Liver (tissue), 9 donors: ENCODE measurements around the gene LY86. TPM values are rescaled to one million over a fixed set of nuclear protein-coding genes. Genes with fewer than 3 reads are reported as not detected.

Experiments used
- DNase-seq: peaks from one replicate; pipeline ENCODE4 v3.0.0-alpha.2; 2017; ENCODE audit warnings: low spot score
- H3K27ac ChIP-seq, 2 donors: one replicate each; pipeline ENCODE4 v1.7.0; 2013; ENCODE audit warnings: inconsistent platforms in 2 of 2, low read length in 2 of 2, control low read depth in 1 of 2, low read depth in 1 of 2, mild to moderate bottlenecking in 1 of 2
- H3K27me3 ChIP-seq, 4 donors: one replicate each; pipeline versions ENCODE4 v1.6.1 to v1.7.0; 2013; ENCODE audit warnings: low read length in 3 of 4, inconsistent platforms in 1 of 4, mild to moderate bottlenecking in 1 of 4, moderate library complexity in 1 of 4; ENCODE audit not compliant: control insufficient read depth in 4 of 4, insufficient read depth in 4 of 4
- H3K36me3 ChIP-seq, 4 donors: one replicate each; pipeline versions ENCODE4 v1.6.1 to v1.7.0; 2013; ENCODE audit warnings: low read length in 3 of 4, mild to moderate bottlenecking in 3 of 4, low read depth in 1 of 4, moderate library complexity in 1 of 4; ENCODE audit not compliant: control insufficient read depth in 4 of 4, insufficient read depth in 3 of 4
- H3K4me1 ChIP-seq, 4 donors: one replicate each; pipeline versions ENCODE4 v1.6.1 to v1.7.0; 2013; ENCODE audit warnings: low read length in 3 of 4, mild to moderate bottlenecking in 3 of 4, moderate library complexity in 1 of 4; ENCODE audit not compliant: control insufficient read depth in 4 of 4, insufficient read depth in 4 of 4
- H3K4me3 ChIP-seq, 3 donors: one replicate each; pipeline versions ENCODE4 v1.6.1 to v1.7.0; 2013; ENCODE audit warnings: low read length in 3 of 3, control low read depth in 1 of 3, low read depth in 1 of 3, mild to moderate bottlenecking in 1 of 3
- H3K9ac ChIP-seq, 2 donors: one replicate each; pipeline ENCODE4 v1.7.0; 2013; ENCODE audit warnings: low read length in 2 of 2, mild to moderate bottlenecking in 2 of 2, moderate library complexity in 2 of 2, control low read depth in 1 of 2, low read depth in 1 of 2
- H3K9me3 ChIP-seq, 4 donors: one replicate each; pipeline versions ENCODE4 v1.6.1 to v1.7.0; 2013; ENCODE audit warnings: low read length in 3 of 4; ENCODE audit not compliant: control insufficient read depth in 4 of 4
- EGR1 ChIP-seq, 2 donors: IDR thresholded peaks; 2 replicates each; pipeline ENCODE4 v1.6.1; 2016 to 2018; ENCODE audit warnings: antibody characterized with exemption in 2 of 2, low read depth in 2 of 2
- FOXA1 ChIP-seq: IDR thresholded peaks from 2 replicates; pipeline ENCODE4 v1.6.1; 2016; ENCODE audit warnings: antibody characterized with exemption
- FOXA2 ChIP-seq: IDR thresholded peaks from 2 replicates; pipeline ENCODE4 v1.6.1; 2016; ENCODE audit warnings: antibody characterized with exemption
- GABPA ChIP-seq, 2 donors: IDR thresholded peaks in 1 of 2; conservative IDR thresholded peaks in 1 of 2; 2 replicates each; pipeline ENCODE4 v1.6.1; 2016; ENCODE audit warnings: antibody characterized with exemption in 2 of 2, mild to moderate bottlenecking in 1 of 2, moderate library complexity in 1 of 2
- HNF4G ChIP-seq: IDR thresholded peaks from 2 replicates; pipeline ENCODE4 v1.6.1; 2016; ENCODE audit warnings: antibody characterized with exemption
- JUND ChIP-seq, 2 donors: IDR thresholded peaks; 2 replicates each; pipeline ENCODE4 v1.6.1; 2016; ENCODE audit warnings: antibody characterized with exemption in 2 of 2
- NR2F2 ChIP-seq: IDR thresholded peaks from 2 replicates; pipeline ENCODE4 v1.6.1; 2016; ENCODE audit warnings: antibody characterized with exemption
- RAD21 ChIP-seq, 2 donors: IDR thresholded peaks; 2 replicates each; pipeline ENCODE4 v1.6.1; 2016; ENCODE audit warnings: antibody characterized with exemption in 2 of 2, mild to moderate bottlenecking in 2 of 2
- RXRA ChIP-seq, 2 donors: IDR thresholded peaks; 2 replicates each; pipeline ENCODE4 v1.6.1; 2017 to 2018; ENCODE audit warnings: antibody characterized with exemption in 2 of 2, mild to moderate bottlenecking in 1 of 2
- SP1 ChIP-seq: IDR thresholded peaks from 2 replicates; pipeline ENCODE4 v1.6.1; 2018; ENCODE audit warnings: antibody characterized with exemption, mild to moderate bottlenecking
- TAF1 ChIP-seq: conservative IDR thresholded peaks from 2 replicates; pipeline ENCODE4 v1.6.1; 2016; ENCODE audit warnings: antibody characterized with exemption, mild to moderate bottlenecking
- YY1 ChIP-seq: IDR thresholded peaks from 2 replicates; pipeline ENCODE4 v1.6.1; 2016; ENCODE audit warnings: antibody characterized with exemption, mild to moderate bottlenecking
- WGBS: extraction: QIAGEN DNeasy Blood & Tissue Kit; methylation state at CpG from one replicate; pipeline ENCODE4 v1.1.7; 2013; 5-methylcytosine and 5-hydroxymethylcytosine counted together
- polyA plus RNA-seq, 2 donors: library from polyadenylated mRNA; stranded (reverse) in 1 of 2; unstranded in 1 of 2; fragments of 200-250 nt in 1 of 2; fragments of >200 nt in 1 of 2; fragmentation: Nextera tagmentation in 1 of 2; extraction: Ambion mirVana in 1 of 2; gene quantifications; one replicate each; pipeline versions ENCODE4 v1.2.1 to v1.2.3, GENCODE V29; 2013 to 2015
- total RNA-seq, 2 donors: library from RNA; depleted of rRNA; stranded (reverse); fragments of >200 nt; gene quantifications; one replicate each; pipeline ENCODE4 v1.2.3, GENCODE V29; 2014
- TF ChIP-seq, protein P1 (sequence below): fragments of 150-350 bp; IDR thresholded peaks from 2 replicates; pipeline ENCODE4 v1.5.1; 2017; ENCODE audit warnings: improper control_type of control experiment, low read depth, low read length; ENCODE audit not compliant: missing input control
- TF ChIP-seq, protein P2 (sequence below): IDR thresholded peaks from 2 replicates; pipeline ENCODE4 v1.6.1; 2016; ENCODE audit warnings: antibody characterized with exemption
- TF ChIP-seq, protein P3 (sequence below): IDR thresholded peaks from 2 replicates; pipeline ENCODE4 v1.6.1; 2016; ENCODE audit warnings: antibody characterized with exemption, mild to moderate bottlenecking
- TF ChIP-seq, protein P4 (sequence below): IDR thresholded peaks from 2 replicates; pipeline ENCODE4 v1.6.1; 2016; ENCODE audit warnings: antibody characterized with exemption
- TF ChIP-seq, protein P5 (sequence below): IDR thresholded peaks from 2 replicates; pipeline ENCODE4 v1.6.1; 2016; ENCODE audit warnings: antibody characterized with exemption
- donor health status: healthy.
- donor health status: healthy.
- donor health status: healthy.
- donor health status: healthy.
- donor health status: healthy.

LY86 gene
- total and polyA plus RNA-seq, 4 donors = 1.4 to 7.8 (median 3.7) TPM

DNA sequence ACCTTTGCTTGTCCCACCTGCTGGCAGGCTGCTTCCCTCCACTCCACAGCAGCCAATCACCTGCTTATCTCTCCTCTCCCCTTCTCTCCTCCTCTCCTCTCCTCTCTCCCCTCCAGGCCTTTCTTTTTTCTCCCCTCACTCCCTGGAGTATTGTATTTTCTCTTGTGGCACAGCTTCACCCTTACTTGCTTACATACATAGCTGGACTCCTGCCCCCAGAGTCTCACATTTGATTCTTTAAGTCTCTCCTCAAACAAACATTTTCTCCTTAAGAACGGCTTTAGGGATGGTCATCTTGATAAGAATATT is 3.6 kb upstream of the LY86 start (continued):
- TF ChIP-seq, protein P1, sequence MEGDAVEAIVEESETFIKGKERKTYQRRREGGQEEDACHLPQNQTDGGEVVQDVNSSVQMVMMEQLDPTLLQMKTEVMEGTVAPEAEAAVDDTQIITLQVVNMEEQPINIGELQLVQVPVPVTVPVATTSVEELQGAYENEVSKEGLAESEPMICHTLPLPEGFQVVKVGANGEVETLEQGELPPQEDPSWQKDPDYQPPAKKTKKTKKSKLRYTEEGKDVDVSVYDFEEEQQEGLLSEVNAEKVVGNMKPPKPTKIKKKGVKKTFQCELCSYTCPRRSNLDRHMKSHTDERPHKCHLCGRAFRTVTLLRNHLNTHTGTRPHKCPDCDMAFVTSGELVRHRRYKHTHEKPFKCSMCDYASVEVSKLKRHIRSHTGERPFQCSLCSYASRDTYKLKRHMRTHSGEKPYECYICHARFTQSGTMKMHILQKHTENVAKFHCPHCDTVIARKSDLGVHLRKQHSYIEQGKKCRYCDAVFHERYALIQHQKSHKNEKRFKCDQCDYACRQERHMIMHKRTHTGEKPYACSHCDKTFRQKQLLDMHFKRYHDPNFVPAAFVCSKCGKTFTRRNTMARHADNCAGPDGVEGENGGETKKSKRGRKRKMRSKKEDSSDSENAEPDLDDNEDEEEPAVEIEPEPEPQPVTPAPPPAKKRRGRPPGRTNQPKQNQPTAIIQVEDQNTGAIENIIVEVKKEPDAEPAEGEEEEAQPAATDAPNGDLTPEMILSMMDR = no peak
- no peak for TF ChIP-seq JUND (IDR thresholded peaks at IDR 0.05)
- TF ChIP-seq, protein P2, sequence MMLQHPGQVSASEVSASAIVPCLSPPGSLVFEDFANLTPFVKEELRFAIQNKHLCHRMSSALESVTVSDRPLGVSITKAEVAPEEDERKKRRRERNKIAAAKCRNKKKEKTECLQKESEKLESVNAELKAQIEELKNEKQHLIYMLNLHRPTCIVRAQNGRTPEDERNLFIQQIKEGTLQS = no peak

DNA sequence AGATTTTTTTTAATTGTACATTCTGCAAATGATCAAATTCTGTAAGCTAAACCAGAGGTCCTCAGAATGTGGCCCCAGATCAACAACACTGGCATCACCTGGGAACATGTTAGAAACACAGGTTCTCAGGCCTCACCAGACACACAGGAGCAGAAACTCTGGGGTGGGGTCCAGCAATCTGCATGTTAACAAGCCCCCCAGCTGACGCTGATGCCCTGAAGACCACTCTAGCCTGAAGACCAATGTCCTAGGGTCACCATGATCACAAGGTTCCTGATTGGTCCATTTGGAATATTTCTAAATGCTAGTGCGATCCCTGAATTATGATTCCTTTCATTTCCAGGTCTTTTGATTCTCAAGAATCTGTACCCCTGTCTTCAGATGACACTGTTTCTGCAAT is 2.4 kb upstream of the LY86 start:
- TF ChIP-seq FOXA2 (no peak), RXRA (IDR thresholded peaks at IDR 0.05) (no peak), RAD21 (IDR thresholded peaks at IDR 0.05) (no peak), NR2F2 (no peak), JUND (IDR thresholded peaks at IDR 0.05) (no peak), TAF1 (no peak), HNF4G (no peak), GABPA (IDR thresholded peaks at IDR 0.05 in 1 of 2, conservative IDR thresholded peaks at IDR 0.05 in 1 of 2) (no peak), FOXA1 (no peak), SP1 (no peak), EGR1 (IDR thresholded peaks at IDR 0.05; ENCODE audit: low read depth in 2 of 2) (no peak), YY1 (no peak)
- TF ChIP-seq, protein P1 = no peak
- TF ChIP-seq, protein P3, sequence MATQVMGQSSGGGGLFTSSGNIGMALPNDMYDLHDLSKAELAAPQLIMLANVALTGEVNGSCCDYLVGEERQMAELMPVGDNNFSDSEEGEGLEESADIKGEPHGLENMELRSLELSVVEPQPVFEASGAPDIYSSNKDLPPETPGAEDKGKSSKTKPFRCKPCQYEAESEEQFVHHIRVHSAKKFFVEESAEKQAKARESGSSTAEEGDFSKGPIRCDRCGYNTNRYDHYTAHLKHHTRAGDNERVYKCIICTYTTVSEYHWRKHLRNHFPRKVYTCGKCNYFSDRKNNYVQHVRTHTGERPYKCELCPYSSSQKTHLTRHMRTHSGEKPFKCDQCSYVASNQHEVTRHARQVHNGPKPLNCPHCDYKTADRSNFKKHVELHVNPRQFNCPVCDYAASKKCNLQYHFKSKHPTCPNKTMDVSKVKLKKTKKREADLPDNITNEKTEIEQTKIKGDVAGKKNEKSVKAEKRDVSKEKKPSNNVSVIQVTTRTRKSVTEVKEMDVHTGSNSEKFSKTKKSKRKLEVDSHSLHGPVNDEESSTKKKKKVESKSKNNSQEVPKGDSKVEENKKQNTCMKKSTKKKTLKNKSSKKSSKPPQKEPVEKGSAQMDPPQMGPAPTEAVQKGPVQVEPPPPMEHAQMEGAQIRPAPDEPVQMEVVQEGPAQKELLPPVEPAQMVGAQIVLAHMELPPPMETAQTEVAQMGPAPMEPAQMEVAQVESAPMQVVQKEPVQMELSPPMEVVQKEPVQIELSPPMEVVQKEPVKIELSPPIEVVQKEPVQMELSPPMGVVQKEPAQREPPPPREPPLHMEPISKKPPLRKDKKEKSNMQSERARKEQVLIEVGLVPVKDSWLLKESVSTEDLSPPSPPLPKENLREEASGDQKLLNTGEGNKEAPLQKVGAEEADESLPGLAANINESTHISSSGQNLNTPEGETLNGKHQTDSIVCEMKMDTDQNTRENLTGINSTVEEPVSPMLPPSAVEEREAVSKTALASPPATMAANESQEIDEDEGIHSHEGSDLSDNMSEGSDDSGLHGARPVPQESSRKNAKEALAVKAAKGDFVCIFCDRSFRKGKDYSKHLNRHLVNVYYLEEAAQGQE = no peak
- TF ChIP-seq, protein P4, sequence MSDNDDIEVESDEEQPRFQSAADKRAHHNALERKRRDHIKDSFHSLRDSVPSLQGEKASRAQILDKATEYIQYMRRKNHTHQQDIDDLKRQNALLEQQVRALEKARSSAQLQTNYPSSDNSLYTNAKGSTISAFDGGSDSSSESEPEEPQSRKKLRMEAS = no peak
- TF ChIP-seq, protein P5, sequence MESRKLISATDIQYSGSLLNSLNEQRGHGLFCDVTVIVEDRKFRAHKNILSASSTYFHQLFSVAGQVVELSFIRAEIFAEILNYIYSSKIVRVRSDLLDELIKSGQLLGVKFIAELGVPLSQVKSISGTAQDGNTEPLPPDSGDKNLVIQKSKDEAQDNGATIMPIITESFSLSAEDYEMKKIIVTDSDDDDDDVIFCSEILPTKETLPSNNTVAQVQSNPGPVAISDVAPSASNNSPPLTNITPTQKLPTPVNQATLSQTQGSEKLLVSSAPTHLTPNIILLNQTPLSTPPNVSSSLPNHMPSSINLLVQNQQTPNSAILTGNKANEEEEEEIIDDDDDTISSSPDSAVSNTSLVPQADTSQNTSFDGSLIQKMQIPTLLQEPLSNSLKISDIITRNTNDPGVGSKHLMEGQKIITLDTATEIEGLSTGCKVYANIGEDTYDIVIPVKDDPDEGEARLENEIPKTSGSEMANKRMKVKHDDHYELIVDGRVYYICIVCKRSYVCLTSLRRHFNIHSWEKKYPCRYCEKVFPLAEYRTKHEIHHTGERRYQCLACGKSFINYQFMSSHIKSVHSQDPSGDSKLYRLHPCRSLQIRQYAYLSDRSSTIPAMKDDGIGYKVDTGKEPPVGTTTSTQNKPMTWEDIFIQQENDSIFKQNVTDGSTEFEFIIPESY = no peak

More for the DNA sequence above, 2.4 kb upstream of the LY86 start:
- H3K4me1 ChIP-seq = no peaks in the 10 kb centered on the region
- no peak overlapping the region for H3K4me3 ChIP-seq
- no peaks in the 10 kb centered on the region for H3K9me3 ChIP-seq
- H3K27ac ChIP-seq = no peak overlapping the region
- 49% methylated on average over 2 of the region's 2 CpGs for WGBS
- DNase-seq = no peak
- H3K9ac ChIP-seq = no peak overlapping the region
- H3K27me3 ChIP-seq = no peaks in the 10 kb centered on the region
- no peaks in the 10 kb centered on the region for H3K36me3 ChIP-seq
